NCI-H82 treated with DMSO at 0.1 percent for 48 hours (cell line): ENCODE measurements around the gene DLGAP1.
"Not testable (repeated sequence)": the region's sequence is repeated elsewhere in the genome, so short reads cannot be mapped to it uniquely, and the experiment has no call there.

Source experiments
- DNase-seq: peaks from one replicate; lab custom pipeline; 2025; ENCODE audit not compliant: unreplicated experiment; lab: John Stamatoyannopoulos, UW

The DLGAP1 gene

DNA sequence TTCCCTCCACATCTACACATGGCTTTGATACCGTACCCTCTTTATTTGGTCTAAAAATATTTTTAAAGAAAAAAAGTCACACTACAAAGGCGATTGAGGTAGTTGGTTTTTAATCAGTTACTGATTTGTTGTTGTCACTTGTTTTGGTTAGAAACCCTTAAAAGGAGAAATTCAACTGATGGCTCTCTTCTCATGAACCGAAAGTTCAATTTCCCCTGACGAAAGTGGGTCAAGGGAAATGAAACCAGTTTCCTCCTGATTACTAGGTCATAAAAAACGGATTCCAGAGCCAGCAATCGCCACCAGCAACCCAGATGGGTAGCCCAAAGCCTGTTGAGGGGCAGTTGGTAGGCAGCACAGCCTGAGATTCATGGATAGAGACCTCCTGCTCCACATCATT is 63.2 kb downstream of the DLGAP1 start:
- no peak for DNase-seq

DNA sequence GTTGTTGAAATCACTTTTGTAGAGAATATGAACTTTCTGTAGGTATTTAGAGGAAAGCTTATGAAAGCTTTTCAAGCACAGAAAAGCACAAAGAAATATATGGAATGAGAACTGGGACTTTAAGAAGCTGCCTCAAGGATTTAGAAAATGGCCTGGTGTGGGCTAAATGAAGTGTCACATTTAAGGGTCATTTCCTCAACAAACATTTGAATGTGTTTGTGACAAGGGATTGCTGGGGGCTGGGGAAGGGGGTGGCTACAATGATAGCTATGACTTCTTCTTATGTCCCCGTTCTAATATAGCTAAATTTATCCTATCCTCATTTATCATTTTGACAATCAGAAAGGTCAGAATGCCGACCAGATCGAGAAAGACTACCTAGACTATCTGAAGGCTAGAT is 69.2 kb downstream of the DLGAP1 start:
- no peak for DNase-seq

DNA sequence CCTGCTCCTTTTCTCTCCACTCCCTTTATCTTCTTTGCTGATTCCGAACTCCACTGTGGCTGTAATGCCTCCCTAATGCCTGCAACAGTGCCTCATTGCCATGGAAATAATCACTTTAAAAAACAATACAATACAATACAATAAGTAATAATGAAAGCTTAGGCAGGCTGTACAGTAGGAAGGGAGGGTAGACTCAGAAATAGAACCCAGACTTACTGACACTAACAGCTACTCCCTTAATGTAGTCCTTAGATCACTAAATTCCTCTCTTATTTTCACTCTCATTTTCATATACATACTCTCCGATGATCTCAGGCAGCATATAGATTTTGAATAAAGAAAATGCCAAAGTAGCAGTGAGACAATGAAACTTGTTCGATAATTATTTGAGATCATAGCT is 70.2 kb downstream of the DLGAP1 start:
- no peak for DNase-seq

DNA sequence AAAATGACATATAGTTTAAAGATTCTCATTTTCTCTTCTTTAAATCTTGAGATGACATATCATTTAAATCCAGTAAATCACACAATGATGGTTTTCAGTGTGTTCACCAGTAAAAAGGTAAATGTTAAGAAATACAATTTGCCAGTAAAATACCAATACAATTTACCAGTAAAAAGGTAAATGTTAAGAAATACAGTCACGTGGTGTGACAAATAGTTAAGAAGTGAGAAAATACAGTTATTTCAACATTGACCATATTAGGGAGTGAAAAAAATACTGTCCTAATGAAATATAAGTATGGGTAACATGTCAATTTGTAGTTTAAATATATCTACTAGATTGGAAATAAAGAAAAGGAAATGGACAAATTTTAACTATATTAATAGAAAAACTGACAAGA is 80.5 kb downstream of the DLGAP1 start:
- no peak for DNase-seq

DNA sequence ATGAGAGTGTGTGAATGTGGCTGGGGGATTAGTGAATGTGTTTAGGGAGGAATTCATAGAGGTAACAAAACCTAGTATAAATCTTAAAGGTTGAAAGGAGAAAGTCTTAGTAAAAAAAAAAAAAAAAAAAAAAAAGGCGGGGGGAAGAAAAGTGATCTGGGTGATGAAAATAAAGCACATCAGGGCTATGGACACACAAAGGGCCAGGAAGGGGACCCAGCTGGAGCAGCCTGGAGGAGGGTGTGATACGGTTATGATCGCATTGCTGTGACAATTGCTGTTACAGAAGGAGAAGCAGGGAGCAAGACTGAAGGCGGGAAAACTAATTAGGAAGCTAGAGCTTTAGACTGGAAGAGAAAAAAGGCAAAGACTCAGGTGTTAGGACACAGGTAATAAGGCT is 85.4 kb downstream of the DLGAP1 start:
- DNase-seq, result no peak

DNA sequence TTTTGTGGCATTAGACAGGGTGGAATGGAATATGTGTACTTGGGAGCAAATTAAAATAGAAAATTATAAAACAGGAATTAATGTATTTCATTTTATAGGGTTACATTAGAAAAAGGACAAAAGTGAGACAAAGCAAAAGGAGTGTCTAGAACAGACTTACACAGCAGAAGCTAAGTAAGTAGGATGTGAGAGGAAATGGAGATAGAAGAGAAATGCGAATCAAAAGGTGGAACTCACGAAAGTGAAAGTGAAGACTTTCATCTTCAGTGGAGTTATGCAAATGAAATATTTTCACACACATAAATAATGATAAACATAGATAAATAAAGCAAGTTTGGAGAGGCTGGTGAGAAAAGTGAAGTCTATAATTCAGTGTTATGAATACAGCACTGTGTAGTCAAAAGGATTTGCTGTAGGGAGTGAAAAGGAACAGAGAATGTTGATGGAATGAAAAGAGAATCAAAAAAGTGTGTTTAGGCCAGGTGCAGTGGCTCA is 94.8 kb downstream of the DLGAP1 start:
- no peak for DNase-seq

DNA sequence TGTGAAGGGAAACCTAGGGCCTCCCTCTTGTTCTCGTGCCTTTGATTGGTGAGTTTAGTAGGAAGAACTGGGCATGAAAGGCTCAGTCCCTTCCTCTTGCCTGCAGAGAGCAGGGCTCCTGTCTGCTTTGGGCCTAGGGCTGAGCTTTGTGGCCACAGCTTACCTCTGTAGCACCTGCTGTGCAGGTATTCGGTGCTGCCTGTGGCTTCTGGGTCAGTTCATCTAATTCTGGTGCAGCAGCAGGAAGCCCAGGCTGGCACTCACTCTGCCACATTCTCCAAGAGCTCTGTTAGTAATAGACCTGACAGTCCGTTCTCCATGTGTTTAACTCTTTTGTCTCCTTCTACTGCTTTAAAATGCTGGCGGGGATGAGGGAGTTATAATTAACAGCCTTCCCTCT is 96.5 kb downstream of the DLGAP1 start:
- DNase-seq, result no peak

DNA sequence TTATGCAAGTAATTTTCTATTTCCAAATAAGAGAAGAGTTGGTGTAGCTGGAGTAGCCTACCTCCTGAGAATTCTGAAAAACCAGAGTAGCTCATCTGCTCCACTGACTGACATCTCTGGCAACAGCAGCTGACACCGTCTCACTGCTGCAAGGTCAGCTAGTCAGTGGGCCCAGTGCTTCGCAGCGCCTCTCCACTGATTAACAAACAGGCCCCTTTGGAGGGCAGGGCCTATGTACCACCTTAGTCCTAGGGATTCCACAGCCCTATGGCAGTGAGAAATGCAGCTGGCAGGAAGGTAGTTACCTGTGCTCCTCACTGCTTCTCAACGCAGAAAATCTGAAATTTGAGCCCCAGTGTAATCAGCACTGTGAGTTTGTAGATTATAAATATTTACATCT is 97.5 kb downstream of the DLGAP1 start:
- DNase-seq, result no peak

DNA sequence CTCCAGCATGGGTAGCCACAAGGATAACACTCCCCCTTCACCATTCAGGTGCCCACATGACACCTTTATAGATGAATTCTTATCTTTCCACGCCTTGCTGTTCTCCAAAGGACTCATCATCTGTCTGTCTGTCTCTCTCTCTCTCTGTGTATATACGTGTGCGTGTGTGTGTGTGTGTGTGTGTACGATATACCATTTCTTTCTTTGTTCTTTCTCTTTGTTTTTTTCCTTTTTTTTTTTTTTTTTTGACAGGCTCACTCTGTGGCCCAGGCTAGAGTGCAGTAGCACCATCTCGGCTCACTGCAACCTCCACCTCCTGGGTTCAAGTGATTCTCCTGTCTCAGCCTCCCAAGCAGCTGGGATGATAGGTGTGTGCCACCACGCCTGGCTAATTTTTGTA is 98.2 kb downstream of the DLGAP1 start:
- DNase-seq, result no peak

DNA sequence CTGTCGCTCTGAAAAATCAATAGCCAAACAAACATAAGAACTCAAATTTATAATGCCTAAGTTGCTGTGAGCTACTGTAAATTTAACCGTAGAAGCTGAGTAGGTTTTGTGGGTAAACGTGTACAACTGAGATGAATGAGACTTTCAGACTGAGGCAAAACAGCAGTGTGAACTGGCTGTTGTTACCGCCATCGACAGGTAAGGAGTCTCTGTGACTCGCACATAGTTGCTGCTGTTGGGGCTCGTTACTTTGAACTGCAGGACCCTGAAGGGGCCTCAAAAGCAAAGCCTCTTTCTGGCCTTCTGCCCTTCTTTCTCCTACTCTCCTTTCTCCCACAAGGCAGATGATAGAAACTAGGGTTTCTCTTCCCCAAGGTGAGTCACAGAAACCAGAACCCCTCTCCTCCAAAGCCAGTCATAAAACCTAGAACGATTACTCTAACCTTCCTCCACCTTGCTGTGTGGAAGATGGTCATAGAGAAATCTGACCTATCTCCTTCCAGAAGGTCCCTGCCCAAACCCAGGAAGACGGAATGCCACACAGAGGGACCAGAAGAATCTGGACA is 101.2 kb downstream of the DLGAP1 start:
- DNase-seq, result no peak

DNA sequence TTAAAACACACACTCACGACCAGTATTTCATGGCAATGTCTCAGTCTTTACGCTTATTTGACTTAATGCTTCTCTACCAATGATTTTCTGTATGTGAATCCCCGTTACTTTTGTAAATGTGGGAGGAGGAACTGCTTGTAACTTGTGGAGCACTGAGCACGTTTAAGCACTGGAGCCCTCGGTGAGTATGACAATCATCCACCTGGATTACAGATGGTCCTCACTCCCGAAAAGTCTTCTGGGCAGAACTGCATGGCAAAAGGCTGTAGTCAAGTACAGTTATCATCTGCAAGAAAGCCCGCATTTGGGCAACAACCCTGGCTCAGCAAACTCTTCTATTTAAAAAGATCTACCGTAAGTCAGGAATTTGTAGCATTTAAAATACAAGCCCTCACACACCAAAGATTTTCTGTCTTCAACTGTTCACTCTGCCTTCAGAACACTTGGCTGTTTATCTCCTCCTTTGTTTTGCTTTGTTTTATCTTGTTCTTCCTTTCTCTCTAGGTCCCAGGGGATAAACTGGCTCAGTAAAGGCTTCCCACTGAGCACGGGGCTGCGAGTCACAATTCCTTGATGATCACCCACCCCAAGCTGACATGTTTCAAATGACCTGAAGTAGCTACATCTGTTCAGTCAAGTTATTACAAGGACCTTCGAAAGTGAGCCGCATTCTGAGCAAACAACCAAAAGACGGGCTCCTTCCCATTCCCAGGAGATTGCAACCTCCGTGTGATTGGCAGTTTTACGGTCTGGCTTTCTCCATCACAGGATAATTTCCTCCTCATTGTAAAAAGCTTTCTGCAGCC is 102.2 kb downstream of the DLGAP1 start:
- no peak for DNase-seq

DNA sequence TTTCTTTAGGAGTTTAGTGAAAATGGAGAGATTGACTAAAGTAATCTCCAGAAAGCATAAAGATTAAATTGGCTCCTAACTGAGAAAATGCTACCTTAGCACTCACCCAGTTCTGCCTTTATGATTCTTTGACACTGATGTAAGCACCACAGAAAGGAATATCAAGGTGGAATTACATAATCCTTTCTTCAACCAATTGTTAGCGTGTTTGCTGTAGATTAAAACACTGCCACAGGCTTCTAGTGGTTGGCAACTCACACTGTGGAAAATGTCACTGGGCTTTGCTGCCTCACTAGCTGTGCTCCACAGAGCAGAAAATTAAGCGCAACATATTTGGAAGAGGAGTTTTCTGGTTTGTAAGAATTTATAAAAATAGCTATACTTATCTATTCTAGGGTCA is 104.1 kb downstream of the DLGAP1 start:
- no peak for DNase-seq

DNA sequence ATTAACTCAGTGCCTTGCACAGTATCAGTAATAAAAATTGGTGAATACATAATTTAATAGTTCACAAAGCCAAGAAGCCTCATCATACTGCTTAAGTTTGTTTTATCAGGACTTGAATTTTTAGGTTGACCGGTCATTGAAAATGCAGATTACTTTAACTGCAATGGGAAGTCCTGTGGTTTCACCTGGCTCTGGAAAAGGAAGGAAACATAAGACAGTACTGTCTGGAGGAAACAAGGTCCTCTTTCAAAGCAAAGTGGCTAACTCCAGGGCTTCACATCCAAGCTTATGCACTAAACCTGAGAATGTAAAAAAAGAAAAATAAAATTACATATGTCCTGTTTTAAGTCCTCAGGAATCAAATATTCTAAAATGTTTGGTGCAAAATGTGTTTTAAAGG is 119.7 kb downstream of the DLGAP1 start:
- no peak for DNase-seq

DNA sequence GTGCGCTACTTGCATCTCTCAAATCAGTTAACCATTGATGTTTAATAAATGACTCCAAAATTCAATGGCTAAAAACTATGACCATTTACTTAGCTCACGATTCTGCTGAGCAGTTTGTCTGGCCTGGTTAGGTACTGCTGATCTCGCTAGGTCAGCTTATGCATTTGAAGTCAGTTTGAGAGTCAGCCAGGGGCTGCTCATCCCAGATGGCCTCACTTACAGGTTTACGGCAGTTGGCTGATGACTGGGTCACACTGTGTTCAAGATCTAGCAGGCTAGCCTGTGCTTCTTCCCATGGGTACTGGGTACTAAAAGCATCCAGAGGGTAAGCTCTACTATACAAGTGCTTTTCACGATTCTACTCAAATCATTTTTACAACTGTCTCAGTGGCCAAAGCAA is 122.1 kb downstream of the DLGAP1 start:
- DNase-seq, result no peak

DNA sequence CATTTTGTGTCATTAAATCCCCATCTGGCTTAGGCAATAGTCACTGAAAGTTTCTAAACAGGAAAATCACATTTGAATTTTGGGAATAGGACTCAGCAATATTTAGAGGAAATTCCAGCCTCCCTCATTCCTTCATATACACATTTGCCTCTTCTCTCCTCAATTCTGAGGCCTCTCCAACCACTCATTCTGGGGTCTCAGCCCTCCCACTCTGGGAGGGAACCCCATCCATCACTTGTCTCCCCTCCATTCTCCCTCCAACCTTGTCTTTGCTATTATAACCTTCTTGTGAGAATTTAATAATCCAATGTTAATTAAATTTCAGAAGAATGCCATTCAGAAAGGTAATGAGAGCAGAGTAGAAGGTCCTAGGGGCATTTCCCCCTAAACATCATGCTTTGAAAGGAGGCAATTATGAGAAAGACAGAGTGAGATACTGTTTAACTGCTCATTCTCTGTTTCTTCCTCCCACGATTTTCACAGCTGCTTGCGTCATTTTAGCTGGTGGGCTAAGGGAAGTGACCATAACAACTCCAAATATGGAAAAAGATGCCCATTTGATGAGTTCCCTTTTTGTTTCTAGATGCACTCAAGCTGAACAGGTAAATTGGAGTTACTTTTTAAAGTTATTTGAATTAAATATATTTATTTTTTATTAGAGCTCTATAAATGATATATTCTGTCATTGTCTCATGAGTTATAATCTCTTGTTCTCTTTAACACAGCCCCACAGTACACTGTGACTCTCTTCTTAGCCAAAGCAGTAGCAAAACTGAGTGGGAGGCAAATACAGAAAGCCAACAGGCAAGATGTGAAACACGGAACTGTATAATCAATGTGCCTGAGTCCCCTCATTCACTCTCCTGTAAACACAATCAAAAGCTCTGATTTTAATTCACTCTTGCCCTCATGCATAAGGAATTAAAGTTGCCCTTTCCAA is 135.1 kb downstream of the DLGAP1 start:
- no peak for DNase-seq

DNA sequence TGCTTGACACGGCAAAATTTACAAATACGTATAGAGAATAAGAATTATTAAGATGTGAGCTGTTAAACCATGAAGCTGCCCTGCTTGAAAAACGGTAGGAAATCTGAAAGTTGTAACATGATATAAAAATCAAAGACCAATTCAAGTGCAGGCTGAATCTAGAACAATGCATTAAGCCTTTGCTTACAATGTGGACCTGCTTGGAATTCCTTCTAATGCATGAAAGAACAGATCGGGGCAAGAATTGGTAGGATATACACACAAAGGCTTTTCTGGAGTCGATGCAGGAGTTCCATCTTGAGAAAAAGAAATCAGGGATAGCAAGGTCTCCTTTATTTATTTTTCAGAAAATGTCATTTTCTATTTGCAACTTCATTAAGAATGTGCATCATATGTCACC is 136.8 kb downstream of the DLGAP1 start:
- DNase-seq, result no peak

DNA sequence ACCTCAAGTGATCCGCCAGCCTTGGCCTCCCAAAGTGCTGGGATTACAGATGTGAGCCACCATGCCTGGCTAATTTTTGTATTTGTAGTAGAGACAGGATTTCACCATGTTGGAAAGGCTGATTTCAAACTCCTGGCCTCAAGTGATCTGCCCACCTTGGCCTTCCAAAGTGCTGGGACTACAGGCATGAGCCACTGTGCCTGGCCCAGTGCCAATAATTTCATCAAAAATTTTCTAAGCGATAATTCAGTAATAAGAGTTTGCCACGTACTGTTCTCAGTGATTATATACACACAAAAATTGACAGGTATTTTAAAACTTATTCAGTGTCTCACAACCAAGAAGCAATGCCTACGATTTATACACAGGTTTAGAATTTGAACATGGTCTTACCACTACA is 143.2 kb downstream of the DLGAP1 start:
- DNase-seq, result not testable (repeated sequence)

DNA sequence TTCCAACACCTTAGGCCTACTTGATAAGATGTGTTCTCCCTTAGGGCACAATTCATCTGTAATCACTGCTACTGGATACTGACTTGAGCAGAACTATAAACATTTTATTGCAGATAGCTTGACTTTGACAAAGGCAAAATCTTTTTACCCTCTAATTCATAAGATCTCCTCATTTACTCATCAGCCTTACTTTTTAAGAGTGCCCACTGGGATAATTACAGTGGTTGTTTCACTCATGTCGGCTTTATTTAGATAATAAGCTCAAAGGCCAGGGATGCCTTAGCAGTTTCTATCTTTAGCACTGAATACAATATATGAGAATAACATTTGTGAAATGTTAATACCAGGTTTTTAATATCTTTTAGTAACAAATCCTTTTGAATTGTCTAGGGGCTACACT is 144.0 kb downstream of the DLGAP1 start:
- no peak for DNase-seq

DNA sequence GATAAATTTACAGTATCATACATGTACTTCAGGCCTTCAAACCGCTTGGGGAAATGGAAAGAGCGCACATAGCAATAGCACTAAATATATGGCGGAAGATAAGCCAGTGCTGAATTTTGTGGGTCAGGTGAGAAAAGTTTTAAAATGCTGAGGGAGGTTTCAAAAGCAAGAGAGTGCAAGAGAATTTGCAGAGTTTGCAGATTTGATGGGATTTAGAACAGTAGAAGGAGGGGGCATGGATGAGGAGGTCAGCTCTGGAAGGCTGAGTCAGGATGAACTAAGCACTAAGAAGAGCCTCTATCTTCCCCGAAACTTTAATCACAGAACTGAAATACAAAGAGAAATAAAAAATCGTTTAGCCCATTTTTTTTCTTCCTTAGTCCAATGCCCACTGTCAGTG is 145.9 kb downstream of the DLGAP1 start:
- no peak for DNase-seq

DNA sequence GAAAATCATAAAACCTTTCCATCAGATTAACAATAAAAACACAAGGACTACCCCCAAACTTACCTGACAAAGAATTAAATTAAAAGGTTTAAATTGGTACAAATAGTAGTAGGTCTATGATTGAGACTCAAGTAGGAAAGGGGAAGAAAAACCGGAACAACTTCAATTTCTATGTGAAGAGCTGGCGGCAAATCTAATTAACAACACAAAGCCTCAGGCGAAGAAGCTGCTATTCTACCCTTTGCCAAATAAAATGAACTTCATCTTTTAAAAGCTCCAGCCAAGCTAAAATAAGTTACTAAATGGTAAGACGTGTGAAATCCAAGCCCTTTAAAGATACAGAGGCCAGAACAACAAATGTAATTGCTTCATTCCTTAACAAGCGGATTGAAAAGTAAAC is 146.5 kb downstream of the DLGAP1 start:
- no peak for DNase-seq

DNA sequence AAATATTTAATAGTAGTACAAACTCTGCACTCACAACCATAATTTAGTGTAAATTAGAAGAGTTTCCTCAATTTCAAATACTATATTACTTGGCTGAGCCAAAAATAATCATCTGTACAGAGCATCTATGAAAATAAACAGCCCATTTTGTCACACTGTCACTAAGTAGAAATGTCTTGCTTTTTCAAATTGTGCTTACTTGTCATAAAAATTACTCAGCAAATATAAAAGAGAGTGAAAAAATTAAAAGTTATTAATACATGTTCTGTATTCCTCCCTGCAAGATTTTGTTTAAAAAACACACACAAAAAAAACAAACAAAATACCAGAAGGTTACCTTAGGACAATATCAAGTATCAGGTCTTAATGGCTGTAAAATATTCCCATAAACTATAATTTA is 155.7 kb downstream of the DLGAP1 start:
- DNase-seq, result no peak

DNA sequence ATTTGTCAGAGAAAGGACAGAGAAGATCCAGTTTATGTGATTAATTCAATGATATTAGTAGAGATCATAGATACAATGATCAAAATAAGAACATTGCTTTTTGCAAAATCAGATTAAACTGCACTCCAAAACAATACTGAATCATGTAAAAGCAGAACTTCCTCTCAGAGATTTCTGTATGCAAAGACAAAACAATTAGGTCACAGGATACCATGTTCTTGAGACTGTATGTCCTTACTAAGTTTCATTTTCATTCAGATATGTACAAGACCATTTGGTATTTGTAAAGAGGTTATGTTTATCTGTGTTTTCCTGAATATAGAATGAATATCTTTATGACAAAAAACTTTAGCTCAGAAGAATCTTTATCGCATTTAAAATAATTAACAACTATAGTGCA is 161.8 kb downstream of the DLGAP1 start:
- no peak for DNase-seq
